OCI-LY7 (cell line): ENCODE measurements around the gene SLC22A13. TPM values are rescaled to one million over a fixed set of nuclear protein-coding genes. Genes with fewer than 3 reads are reported as not detected.

Source experiments
- BruUV-seq: library from RNA; stranded (reverse); fragments of 400-500 nt; replicated peaks from 2 replicates; lab custom pipeline; 2021; lab: Mats Ljungman, UMichigan
- CTCF ChIA-PET: fragments of 300-600 bp; sonication (Branson Sonifier 250); formaldehyde crosslinking; loops from one replicate; lab custom pipeline; 2022; ENCODE audit warnings: antibody characterized with exemption; ENCODE audit not compliant: unreplicated experiment; lab: Charles Lee
- POLR2A ChIA-PET: fragments of 300-600 bp; sonication (Branson Sonifier 250); formaldehyde crosslinking; loops from one replicate; lab custom pipeline; 2022; ENCODE audit warnings: antibody characterized with exemption; lab: Charles Lee
- DNase-seq: peaks from one replicate; pipeline ENCODE4 v3.0.0-alpha.2; 2015; ENCODE audit warnings: low spot score
- H2AFZ ChIP-seq: fragments of 200-600 bp; sonication (generic), shearing (Covaris generic); 2 replicates; pipeline ENCODE4 v1.6.1; 2014; ENCODE audit warnings: mild to moderate bottlenecking, antibody characterized with exemption, low read length, moderate library complexity
- H3K27ac ChIP-seq: fragments of 200-600 bp; sonication (generic); 2 replicates; pipeline ENCODE4 v1.5.1; 2014; ENCODE audit warnings: mixed run types, low read depth, mild to moderate bottlenecking, moderate library complexity, low read length, inconsistent platforms; ENCODE audit not compliant: poor library complexity, severe bottlenecking
- H3K36me3 ChIP-seq: fragments of 200-600 bp; sonication (generic); 2 replicates; pipeline ENCODE4 v1.6.1; 2014; ENCODE audit warnings: mild to moderate bottlenecking, antibody characterized with exemption, low read length, moderate library complexity, mixed read lengths; ENCODE audit not compliant: insufficient read depth
- H3K4me1 ChIP-seq: fragments of 200-600 bp; sonication (generic); 2 replicates; pipeline ENCODE4 v1.5.1; 2014; ENCODE audit warnings: mild to moderate bottlenecking, low read length; ENCODE audit not compliant: insufficient read depth, poor library complexity, severe bottlenecking
- H3K4me2 ChIP-seq: fragments of 200-600 bp; sonication (generic); 2 replicates; pipeline ENCODE4 v1.6.1; 2014; ENCODE audit warnings: mild to moderate bottlenecking, low read length
- H3K4me3 ChIP-seq: fragments of 200-600 bp; sonication (generic); 2 replicates; pipeline ENCODE4 v1.5.1; 2014; ENCODE audit warnings: mild to moderate bottlenecking, low read depth, low read length; ENCODE audit not compliant: poor library complexity, severe bottlenecking
- H3K79me2 ChIP-seq: fragments of 200-600 bp; sonication (generic); 2 replicates; pipeline ENCODE4 v1.6.1; 2016; ENCODE audit warnings: low read depth, mild to moderate bottlenecking, low read length, moderate library complexity, mixed read lengths; ENCODE audit not compliant: insufficient read depth
- H3K9me2 ChIP-seq: fragments of 200-600 bp; sonication (generic); 2 replicates; pipeline ENCODE4 v1.6.1; 2016; ENCODE audit warnings: mild to moderate bottlenecking, low read length, mixed read lengths; ENCODE audit not compliant: insufficient read depth
- H3K9me3 ChIP-seq: fragments of 200-600 bp; sonication (generic); 2 replicates; pipeline ENCODE4 v1.6.1; 2014; ENCODE audit warnings: mild to moderate bottlenecking, mixed run types, low read length, mixed read lengths
- H4K20me1 ChIP-seq: fragments of 200-600 bp; sonication (generic); 2 replicates; pipeline ENCODE4 v1.6.1; 2014; ENCODE audit warnings: mild to moderate bottlenecking, antibody characterized with exemption, low read length, moderate library complexity, mixed read lengths; ENCODE audit not compliant: insufficient read depth
- EZH2phosphoT487 ChIP-seq: fragments of 200-600 bp; sonication (generic); IDR thresholded peaks from 2 replicates; pipeline ENCODE4 v1.6.1; 2018; ENCODE audit warnings: low read depth, borderline replicate concordance, mild to moderate bottlenecking, mixed run types, antibody characterized with exemption, low read length, moderate library complexity, mixed read lengths
- intact Hi-C: fragments of 100-400 bp; cut with micrococcal nuclease; formaldehyde crosslinking; loops from one replicate; pipeline ENCODE4 v1.10.0; 2022; ENCODE audit not compliant: unreplicated experiment
- total RNA-seq, 2 experiments: library from RNA; depleted of rRNA in 1 of 2; stranded (reverse); fragments of >200 nt in 1 of 2; shearing (Covaris generic) in 1 of 2; gene quantifications; 2 replicates each; pipeline ENCODE4 v1.2.3, GENCODE V29; 2014 to 2022
- TF ChIP-seq, protein P1 (sequence below): fragments of 200-600 bp; sonication (generic); conservative IDR thresholded peaks from 2 replicates; pipeline ENCODE4 v1.5.1; 2014; ENCODE audit warnings: mild to moderate bottlenecking, antibody characterized with exemption, low read length, moderate library complexity, mixed read lengths

Gene SLC22A13
- total RNA-seq, 2 experiments from 2014 or later, result 0.13 to 0.27 TPM

DNA sequence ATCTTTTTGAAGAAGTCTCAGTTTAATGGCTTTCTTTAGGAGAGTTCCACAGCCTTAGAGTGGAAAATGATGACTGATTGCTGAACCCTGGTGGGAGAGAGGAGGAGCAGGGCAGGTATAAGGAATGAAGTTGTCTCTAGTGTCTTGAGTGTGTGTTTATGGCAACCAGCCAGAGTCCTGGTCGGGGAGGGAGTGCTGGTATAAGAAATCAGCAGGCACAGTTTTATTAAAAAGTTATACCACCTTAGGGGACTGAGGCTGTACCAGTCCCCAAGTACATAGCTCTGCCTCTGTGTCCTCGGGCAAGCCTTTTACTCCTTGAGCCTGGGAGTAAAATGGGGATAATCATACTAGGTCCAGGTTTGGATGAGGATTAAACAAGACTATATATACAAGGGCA lies 46.3 kb downstream of the SLC22A13 start:
- CTCF ChIA-PET, result no interaction called here
- Histone ChIP-seq H3K9me3 (no peaks in the 10 kb centered on the region), H3K27ac (no peak overlapping the region), H4K20me1 (no peaks in the 10 kb centered on the region), H3K9me2 (no peaks in the 10 kb centered on the region), H3K4me3 (no peak overlapping the region), H3K36me3 (no peaks in the 10 kb centered on the region), H3K79me2 (no peaks in the 10 kb centered on the region), H3K4me2 (no peak overlapping the region), H3K4me1 (no peaks in the 10 kb centered on the region), H2AFZ (no peak overlapping the region)
- intact Hi-C loops, result no loop called here
- no peak for DNase-seq
- no peak for TF ChIP-seq EZH2phosphoT487
- TF ChIP-seq, protein P1, sequence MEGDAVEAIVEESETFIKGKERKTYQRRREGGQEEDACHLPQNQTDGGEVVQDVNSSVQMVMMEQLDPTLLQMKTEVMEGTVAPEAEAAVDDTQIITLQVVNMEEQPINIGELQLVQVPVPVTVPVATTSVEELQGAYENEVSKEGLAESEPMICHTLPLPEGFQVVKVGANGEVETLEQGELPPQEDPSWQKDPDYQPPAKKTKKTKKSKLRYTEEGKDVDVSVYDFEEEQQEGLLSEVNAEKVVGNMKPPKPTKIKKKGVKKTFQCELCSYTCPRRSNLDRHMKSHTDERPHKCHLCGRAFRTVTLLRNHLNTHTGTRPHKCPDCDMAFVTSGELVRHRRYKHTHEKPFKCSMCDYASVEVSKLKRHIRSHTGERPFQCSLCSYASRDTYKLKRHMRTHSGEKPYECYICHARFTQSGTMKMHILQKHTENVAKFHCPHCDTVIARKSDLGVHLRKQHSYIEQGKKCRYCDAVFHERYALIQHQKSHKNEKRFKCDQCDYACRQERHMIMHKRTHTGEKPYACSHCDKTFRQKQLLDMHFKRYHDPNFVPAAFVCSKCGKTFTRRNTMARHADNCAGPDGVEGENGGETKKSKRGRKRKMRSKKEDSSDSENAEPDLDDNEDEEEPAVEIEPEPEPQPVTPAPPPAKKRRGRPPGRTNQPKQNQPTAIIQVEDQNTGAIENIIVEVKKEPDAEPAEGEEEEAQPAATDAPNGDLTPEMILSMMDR, result no peak
- POLR2A ChIA-PET, result no interaction called here
- no TSS peak for BruUV-seq

DNA sequence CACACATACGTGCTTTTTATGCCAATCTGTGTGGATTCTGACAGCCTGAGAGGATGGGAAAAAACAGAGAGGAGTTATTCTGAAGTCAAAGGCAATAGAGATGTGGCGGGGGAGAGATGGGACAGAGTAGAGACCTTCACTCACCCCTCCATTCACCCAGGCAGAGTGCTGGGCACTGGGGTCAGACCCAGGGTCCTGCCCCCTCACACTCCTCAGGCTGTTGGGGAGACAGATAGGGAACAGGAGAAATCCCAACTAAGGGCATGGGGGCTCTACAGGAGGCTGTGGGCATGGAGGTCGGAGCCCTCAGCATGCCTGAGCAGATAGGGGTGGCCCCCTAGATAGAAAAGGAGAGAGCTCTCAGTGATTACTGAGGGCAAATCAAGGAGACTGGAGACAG lies 46.7 kb downstream of the SLC22A13 start:
- Histone ChIP-seq H3K4me1 (no peaks in the 10 kb centered on the region), H3K36me3 (no peaks in the 10 kb centered on the region), H3K79me2 (no peaks in the 10 kb centered on the region), H2AFZ (no peak overlapping the region), H4K20me1 (no peaks in the 10 kb centered on the region), H3K9me2 (no peaks in the 10 kb centered on the region), H3K4me2 (no peak overlapping the region), H3K9me3 (no peaks in the 10 kb centered on the region), H3K27ac (no peak overlapping the region), H3K4me3 (no peak overlapping the region)
- no TSS peak for BruUV-seq
- CTCF ChIA-PET, result no interaction called here
- POLR2A ChIA-PET, result interaction anchor here (0.6 kb wide), 1 partner anchor 1426 kb away, joined by 3 read pairs; no protein-coding TSS in a partner anchor
- no peak for TF ChIP-seq EZH2phosphoT487
- TF ChIP-seq, protein P1, result no peak
- intact Hi-C loops, result no loop called here
- no peak for DNase-seq

DNA sequence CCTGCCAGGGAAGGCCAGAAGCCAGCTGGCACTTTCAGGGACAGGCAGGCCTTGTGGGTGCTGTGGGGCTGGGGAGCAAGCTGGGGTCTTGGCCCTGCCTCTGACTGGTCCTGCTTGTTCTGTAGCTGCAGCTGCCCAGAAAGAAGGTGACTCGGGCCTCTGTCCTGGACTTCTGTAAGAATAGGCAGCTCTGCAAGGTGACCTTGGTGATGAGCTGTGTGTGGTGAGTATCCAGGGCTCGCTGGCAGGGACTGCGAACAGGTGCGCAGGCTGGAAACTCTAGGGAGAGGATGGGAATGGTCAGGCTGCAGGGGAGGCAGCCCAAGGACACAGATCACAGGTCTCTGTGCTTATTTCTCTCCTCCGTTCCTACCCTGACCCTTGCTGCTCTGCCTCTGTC lies 47.7 kb downstream of the SLC22A13 start:
- no peak overlapping the region for H2AFZ ChIP-seq
- H3K9me3 ChIP-seq, result no peaks in the 10 kb centered on the region
- no peaks in the 10 kb centered on the region for H3K79me2 ChIP-seq
- H3K4me1 ChIP-seq, result no peaks in the 10 kb centered on the region
- no peak for DNase-seq
- H3K27ac ChIP-seq, result no peak overlapping the region
- no peaks in the 10 kb centered on the region for H4K20me1 ChIP-seq
- intact Hi-C loops, result no loop called here
- no peaks in the 10 kb centered on the region for H3K9me2 ChIP-seq
- no TSS peak for BruUV-seq
- H3K36me3 ChIP-seq, result no peaks in the 10 kb centered on the region
- TF ChIP-seq, protein P1, result no peak
- no peak for TF ChIP-seq EZH2phosphoT487
- H3K4me2 ChIP-seq, result no peak overlapping the region
- ChIA-PET CTCF (no interaction called here), POLR2A (no interaction called here)
- no peak overlapping the region for H3K4me3 ChIP-seq
